Retinal pigment epithelial cell (primary cell): ENCODE results near the gene PI4KA.

Experiments
- DNase-seq: peaks from one replicate; pipeline ENCODE4 v3.0.0-alpha.2; 2010; ENCODE audit warnings: low read depth
- H3K4me3 ChIP-seq: 2 replicates; pipeline ENCODE4 v1.5.1; 2011; ENCODE audit warnings: mild to moderate bottlenecking, low read length, control low read depth, moderate library complexity
- TF ChIP-seq, protein P1 (sequence below): conservative IDR thresholded peaks from 2 replicates; pipeline ENCODE4 v1.5.1; 2011; ENCODE audit warnings: low read depth, low read length, control low read depth, inconsistent platforms

Gene PI4KA

DNA sequence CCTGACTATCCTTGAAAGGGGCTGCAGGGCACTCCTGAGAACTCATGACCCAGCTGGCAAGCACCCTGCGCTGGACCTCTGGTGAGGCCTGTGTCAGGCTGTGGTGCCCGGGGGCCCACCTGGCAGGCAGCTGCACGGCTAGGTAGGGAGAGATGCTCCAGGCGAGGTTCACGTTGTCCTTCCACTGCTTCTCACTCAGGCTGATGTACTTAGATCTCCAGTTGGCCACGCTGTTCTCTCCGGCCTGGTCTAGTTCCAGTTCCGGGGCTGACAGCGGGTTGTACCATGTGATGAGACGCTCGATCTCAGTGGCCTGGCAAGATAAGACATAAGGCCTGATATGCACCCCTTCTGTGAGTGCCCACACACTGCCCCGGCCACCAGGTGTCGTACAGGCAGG, 129.4 kb downstream of the PI4KA start:
- no peak overlapping the region for H3K4me3 ChIP-seq
- DNase-seq, result no peak
- TF ChIP-seq, protein P1, sequence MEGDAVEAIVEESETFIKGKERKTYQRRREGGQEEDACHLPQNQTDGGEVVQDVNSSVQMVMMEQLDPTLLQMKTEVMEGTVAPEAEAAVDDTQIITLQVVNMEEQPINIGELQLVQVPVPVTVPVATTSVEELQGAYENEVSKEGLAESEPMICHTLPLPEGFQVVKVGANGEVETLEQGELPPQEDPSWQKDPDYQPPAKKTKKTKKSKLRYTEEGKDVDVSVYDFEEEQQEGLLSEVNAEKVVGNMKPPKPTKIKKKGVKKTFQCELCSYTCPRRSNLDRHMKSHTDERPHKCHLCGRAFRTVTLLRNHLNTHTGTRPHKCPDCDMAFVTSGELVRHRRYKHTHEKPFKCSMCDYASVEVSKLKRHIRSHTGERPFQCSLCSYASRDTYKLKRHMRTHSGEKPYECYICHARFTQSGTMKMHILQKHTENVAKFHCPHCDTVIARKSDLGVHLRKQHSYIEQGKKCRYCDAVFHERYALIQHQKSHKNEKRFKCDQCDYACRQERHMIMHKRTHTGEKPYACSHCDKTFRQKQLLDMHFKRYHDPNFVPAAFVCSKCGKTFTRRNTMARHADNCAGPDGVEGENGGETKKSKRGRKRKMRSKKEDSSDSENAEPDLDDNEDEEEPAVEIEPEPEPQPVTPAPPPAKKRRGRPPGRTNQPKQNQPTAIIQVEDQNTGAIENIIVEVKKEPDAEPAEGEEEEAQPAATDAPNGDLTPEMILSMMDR, result no peak

DNA sequence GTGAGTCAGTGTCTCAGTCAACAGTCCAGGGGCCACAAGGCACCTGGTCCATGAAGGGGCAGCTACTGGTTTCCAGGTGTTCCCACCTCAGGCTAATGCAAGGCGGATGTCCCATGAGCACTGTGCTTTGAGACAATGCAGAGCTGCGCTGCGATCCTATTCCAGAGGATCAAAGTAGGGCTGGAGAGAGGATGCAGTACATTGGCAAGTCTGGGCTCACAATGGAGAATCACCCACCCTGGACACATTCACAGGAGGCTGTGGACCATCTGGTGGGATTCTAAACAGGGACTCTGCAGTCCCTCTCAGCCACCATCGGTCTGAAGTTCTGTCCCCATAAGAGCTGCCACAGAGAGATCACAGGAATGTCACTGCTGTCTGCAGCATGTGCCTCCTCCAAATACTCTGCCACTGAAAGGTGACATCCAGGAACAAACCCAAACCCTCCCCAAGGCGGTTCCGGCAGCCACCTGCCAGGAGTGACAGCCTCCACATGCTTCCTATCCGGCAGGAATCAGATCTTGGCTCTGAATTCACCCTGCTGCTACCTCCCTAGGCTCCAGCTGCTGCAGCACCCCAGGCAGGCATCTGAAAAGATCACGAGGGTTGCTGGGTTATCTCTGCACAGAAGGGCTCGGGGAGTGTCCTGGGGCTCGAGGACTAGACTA, 130.0 kb downstream of the PI4KA start:
- no peak overlapping the region for H3K4me3 ChIP-seq
- TF ChIP-seq, protein P1, result no peak
- DNase-seq, result no peak

DNA sequence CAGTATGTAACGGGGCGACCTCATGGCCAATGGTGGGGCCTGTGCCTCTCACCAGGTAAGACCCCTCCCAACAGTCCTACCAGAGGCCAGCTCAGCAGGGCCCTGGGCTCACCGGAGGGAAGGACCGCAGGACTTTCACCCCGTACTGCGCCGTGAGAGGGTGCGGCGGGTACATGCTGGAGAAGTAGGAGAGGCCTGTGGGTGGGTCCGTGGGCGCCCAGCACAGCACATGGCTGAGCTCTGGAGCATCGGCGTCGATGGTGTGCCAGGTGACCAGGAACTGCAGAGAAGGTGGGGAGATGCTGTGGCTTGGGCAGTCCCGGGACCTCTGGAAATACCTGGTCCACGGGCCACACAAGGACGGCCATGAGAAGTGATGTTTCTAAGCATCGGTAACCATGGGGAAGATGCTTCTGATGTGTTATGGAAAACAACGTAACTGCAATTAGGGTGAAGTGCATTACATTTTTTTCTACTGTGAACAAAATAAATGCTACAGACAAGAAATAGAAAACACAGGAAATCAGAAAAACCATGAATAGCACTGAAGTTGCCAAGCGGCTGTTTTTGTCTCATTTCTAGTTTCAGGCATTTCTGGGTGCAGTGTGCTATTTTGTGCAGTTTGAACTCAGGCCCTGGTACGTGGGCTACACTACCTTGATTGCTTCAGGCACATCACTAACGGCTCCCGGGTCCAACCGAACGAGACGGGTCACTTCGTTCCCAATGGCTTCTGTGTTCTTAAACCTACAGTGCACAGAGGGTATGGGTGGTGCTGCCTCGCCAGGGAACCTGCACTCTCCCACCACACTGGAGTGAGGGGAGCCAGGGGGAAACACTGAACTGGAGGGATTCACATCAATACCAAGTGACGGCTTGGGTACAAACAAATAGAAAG, 131.2 kb downstream of the PI4KA start:
- H3K4me3 ChIP-seq, result no peak overlapping the region
- no peak for DNase-seq
- TF ChIP-seq, protein P1, result no peak

DNA sequence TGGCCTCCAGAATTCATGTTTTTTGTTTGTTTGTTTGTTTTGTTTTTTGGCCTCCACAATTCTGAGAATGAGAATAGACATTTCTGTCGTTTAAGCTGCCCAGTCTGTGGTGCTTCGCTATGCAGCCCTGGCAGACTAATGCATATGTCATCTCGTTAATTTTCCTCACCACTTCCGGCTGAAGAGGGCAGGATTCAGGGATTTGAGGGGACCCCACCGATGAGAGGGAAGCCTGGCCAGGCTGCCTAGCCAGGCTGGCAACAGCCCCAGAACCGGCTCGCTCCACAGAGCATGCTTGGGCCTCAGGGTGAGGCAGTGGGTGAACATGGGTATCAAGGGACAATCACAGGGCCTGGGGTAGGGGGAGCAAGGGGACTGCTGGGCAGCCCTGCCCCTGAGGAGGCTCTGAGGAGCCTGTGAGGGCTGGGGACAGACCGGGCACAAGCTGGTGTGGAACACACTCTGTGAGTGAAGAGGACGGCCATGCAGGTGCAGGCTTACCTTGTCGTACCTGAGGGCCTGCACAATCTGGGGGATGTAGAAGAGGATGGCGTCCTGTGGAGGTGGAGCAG, 132.5 kb downstream of the PI4KA start:
- DNase-seq, result no peak
- H3K4me3 ChIP-seq, result no peak overlapping the region
- TF ChIP-seq, protein P1, result no peak

DNA sequence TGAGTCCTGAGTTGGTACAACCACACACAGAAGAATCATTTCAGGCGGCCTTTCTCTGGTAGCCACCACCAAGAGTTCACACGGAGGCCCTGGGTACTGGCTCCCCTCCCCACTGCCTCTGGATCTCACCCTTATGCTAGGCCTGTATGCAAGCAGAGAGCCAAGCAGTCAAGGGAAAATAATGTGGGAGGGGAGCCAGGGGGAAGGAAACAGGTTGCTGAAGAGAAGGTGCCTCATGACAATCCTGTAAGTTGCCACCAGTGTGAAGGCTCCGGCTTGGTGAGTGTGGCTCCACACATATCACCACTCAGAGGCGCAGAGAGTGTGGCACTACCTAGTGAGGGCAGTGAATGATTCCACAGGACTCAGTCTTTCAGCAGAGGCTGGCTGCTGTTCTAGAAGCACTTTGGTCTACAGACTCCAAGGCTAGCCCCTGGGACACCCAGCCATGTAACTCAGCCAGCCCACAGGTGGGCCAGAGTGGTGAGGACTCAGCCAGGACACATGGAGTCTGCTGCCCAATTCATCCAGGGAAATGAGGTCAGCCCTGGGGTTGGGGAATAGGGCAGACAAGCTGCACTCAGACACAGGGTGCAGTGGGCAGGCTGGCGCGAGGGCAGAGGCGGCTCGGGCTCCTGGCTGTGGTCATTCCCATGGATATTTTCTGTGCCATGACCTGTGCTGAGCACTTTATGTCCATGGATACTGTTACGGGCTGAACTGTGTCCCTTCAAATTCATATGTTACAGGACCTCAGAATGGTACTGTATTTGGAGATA, 133.7 kb downstream of the PI4KA start:
- TF ChIP-seq, protein P1, result no peak
- DNase-seq, result no peak
- H3K4me3 ChIP-seq, result no peak overlapping the region

DNA sequence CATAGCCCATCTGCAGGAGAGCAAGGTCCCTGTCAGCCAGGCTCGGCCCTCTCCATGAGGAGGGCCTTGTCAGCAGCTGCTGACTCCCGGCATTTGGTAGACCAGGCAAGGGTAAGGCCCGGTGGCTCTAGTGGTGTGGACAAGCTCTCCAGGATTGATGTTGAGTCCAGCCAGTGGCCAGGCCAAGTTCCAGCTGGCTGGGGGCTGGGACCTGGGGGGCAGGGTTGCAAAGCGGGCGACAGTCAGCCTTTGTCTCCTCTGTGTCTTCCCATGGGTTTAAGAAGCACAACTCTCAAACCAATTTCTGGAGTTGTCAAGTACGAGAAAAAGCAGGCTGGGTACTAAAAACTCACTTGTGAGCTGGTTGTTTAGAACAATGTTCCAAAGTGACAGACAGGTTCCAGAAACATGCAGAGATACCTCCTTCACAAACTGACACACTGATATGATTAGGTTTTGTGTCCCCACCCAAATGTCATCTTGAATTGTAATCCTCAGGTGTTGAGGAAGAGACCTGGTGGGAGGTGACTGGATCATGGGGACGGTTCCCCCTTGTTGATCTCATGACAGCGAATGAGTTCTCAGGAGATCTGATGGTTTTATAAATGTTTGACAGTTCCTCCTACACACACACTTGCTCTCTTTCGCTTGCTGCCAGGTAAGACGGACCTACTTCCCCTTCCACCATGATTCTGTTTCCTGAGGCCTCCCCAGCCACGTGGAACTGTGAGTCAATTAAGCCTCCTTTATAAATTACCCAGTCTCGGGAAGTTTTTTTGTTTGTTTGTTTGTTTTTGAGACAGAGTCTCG, 137.0 kb downstream of the PI4KA start:
- H3K4me3 ChIP-seq, result no peak overlapping the region
- TF ChIP-seq, protein P1, result no peak
- DNase-seq, result no peak
